Transverse colon (tissue), 4 donors: ENCODE results near the gene KIAA1217. TPM values are rescaled to one million over a fixed set of nuclear protein-coding genes. Genes with fewer than 3 reads are reported as not detected.
A peak's percentile ranks its signal among the peaks of the same experiment; 100 is the strongest.

Experiments
- DNase-seq: peaks from one replicate; pipeline ENCODE4 v3.0.0-alpha.2; 2019
- H3K27ac ChIP-seq, 4 donors: fragments of 200-600 bp; sonication (generic); 2 replicates each; pipeline ENCODE4 v1.5.1; 2016 to 2018; ENCODE audit warnings: inconsistent platforms in 4 of 4
- H3K27me3 ChIP-seq: fragments of 200-600 bp; sonication (generic); 2 replicates; pipeline ENCODE4 v1.5.1; 2017; ENCODE audit warnings: inconsistent platforms
- H3K36me3 ChIP-seq, 4 donors: fragments of 200-600 bp; sonication (generic); 2 replicates each; pipeline ENCODE4 v1.5.1; 2017 to 2019; ENCODE audit warnings: inconsistent platforms in 4 of 4
- H3K4me1 ChIP-seq, 4 donors: fragments of 200-600 bp; sonication (generic); 2 replicates each; pipeline ENCODE4 v1.5.1; 2017 to 2020; ENCODE audit warnings: inconsistent platforms in 4 of 4
- H3K4me3 ChIP-seq, 4 donors: fragments of 200-600 bp; sonication (generic); 1 replicate in 1 of 4; 2 replicates in 3 of 4; pipeline versions ENCODE4 v1.5.1 to v1.6.1; 2017 to 2019; ENCODE audit warnings: inconsistent platforms in 4 of 4
- H3K9me3 ChIP-seq, 2 donors: fragments of 200-600 bp; sonication (generic); 2 replicates each; pipeline ENCODE4 v1.5.1; 2017 to 2019; ENCODE audit warnings: inconsistent platforms in 2 of 2
- CTCF ChIP-seq, 5 experiments: fragments of 200-600 bp in 3 of 5; fragments of 450-650 bp in 2 of 5; sonication (generic) in 3 of 5; IDR thresholded peaks; 1 replicate in 2 of 5; 2 replicates in 3 of 5; pipeline ENCODE4 v1.5.1; 2016 to 2017; ENCODE audit warnings: antibody characterized with exemption in 5 of 5, inconsistent platforms in 3 of 5, mild to moderate bottlenecking in 2 of 5, moderate library complexity in 1 of 5
- EP300 ChIP-seq: sonication (generic); formaldehyde crosslinking; IDR thresholded peaks from one replicate; pipeline ENCODE4 v1.6.1; 2017; ENCODE audit warnings: antibody characterized with exemption, low read depth
- POLR2A ChIP-seq: fragments of 450-650 bp; IDR thresholded peaks from one replicate; pipeline ENCODE4 v1.6.1; 2016; ENCODE audit warnings: antibody characterized with exemption, mild to moderate bottlenecking, moderate library complexity
- POLR2AphosphoS5 ChIP-seq, 3 donors: sonication (generic); formaldehyde crosslinking; IDR thresholded peaks; one replicate each; pipeline ENCODE4 v1.6.1; 2016; ENCODE audit warnings: antibody characterized with exemption in 3 of 3
- WGBS, 2 donors: methylation state at CpG; one replicate each; pipeline ENCODE4 v1.1.5; 2018; ENCODE audit warnings: low coverage in 1 of 2; 5-methylcytosine and 5-hydroxymethylcytosine counted together
- in situ Hi-C, 4 donors: fragments of 200-750 bp; cut with MboI; loops; one replicate each; pipeline versions ENCODE4 v1.15.0 to v1.15.1; 2017; ENCODE audit warnings: low sequenced_read_pairs in 3 of 4, low pct_ligation_motif_present in 1 of 4, low pct_unique_long_range_greater_than_20kb in 1 of 4
- intact Hi-C: fragments of 100-400 bp; cut with DNase I; formaldehyde crosslinking; loops from one replicate; pipeline ENCODE4 v1.15.1; 2023; ENCODE audit warnings: low total_unique reads
- total RNA-seq, 4 donors: library from RNA; depleted of rRNA; stranded (reverse); fragments of >200 nt; gene quantifications; one replicate each; pipeline ENCODE4 v1.1.0, GENCODE V29; 2016

KIAA1217 gene
- total RNA-seq, 4 donors from 2014 or later, result 56.5 to 175 (median 72.0) TPM

- H3K36me3 ChIP-seq, result peaks cover 0 to 7% (median 0%) of the 10 kb centered on the region in 4 donors
- TF ChIP-seq CTCF (IDR thresholded peaks at IDR 0.05) (no peak), POLR2A (no peak), POLR2AphosphoS5 (IDR thresholded peaks at IDR 0.05) (peak in 1 of 3 donors; percentile 20), EP300 (no peak)
- 48 to 64% methylated on average over 4 to 8 of the region's 8 CpGs for WGBS, 2 donors
- H3K4me1 ChIP-seq, result peaks cover 0 to 24% (median 18%) of the 10 kb centered on the region in 4 donors
- no peaks in the 10 kb centered on the region for H3K9me3 ChIP-seq
- no peaks in the 10 kb centered on the region for H3K27me3 ChIP-seq
- intact Hi-C loops, result no loop called here
- peak overlapping the region; percentile 50 to 84 (median 59) for H3K27ac ChIP-seq
- no peak overlapping the region for H3K4me3 ChIP-seq
- in situ Hi-C loops, result no loop called here
- DNase-seq, result peak; percentile 57
These were observed 285.3 kb downstream of the KIAA1217 start for GRCh38 chr10:24494236-24494635.

- peaks cover 0 to 7% (median 0%) of the 10 kb centered on the region in 4 donors for H3K36me3 ChIP-seq
- H3K27ac ChIP-seq, result peak overlapping the region in 2 of 4 donors; percentile 31 to 84
These were observed 285.8 kb downstream of the KIAA1217 start for GRCh38 chr10:24494777-24495176.

GRCh38 chr10:24495666-24496460 lies 286.9 kb downstream of the KIAA1217 start:
- no peaks in the 10 kb centered on the region for H3K9me3 ChIP-seq
- peaks cover 0 to 23% (median 17%) of the 10 kb centered on the region in 4 donors for H3K4me1 ChIP-seq
- WGBS, 2 donors, result 86 to 94% methylated on average over 7 to 10 of the region's 10 CpGs
- no peak for TF ChIP-seq POLR2A
- no peak for TF ChIP-seq POLR2AphosphoS5 (IDR thresholded peaks at IDR 0.05)
- no peak for TF ChIP-seq CTCF (IDR thresholded peaks at IDR 0.05)
- no peak for TF ChIP-seq EP300
- H3K27me3 ChIP-seq, result no peaks in the 10 kb centered on the region
- intact Hi-C loops (no loop called here), in situ Hi-C loops (no loop called here)
- H3K27ac ChIP-seq, result no peak overlapping the region
- peaks cover 0 to 7% (median 0%) of the 10 kb centered on the region in 4 donors for H3K36me3 ChIP-seq
- no peak for DNase-seq
- no peak overlapping the region for H3K4me3 ChIP-seq

More at GRCh38 chr10:24494777-24495176, 285.8 kb downstream of the KIAA1217 start:
- Histone ChIP-seq H3K27me3 (no peaks in the 10 kb centered on the region), H3K9me3 (no peaks in the 10 kb centered on the region), H3K4me1 (peaks cover 0 to 23% (median 17%) of the 10 kb centered on the region in 4 donors), H3K4me3 (no peak overlapping the region)
- WGBS, 2 donors, result 82 to 87% methylated on average over 6 of the region's 6 CpGs
- intact Hi-C loops (no loop called here), in situ Hi-C loops (no loop called here)
- TF ChIP-seq POLR2A (no peak), CTCF (IDR thresholded peaks at IDR 0.05) (no peak), POLR2AphosphoS5 (IDR thresholded peaks at IDR 0.05) (no peak), EP300 (no peak)
- no peak for DNase-seq

- TF ChIP-seq POLR2AphosphoS5 (IDR thresholded peaks at IDR 0.05) (no peak), POLR2A (no peak), EP300 (no peak), CTCF (IDR thresholded peaks at IDR 0.05) (no peak)
- Histone ChIP-seq H3K4me1 (peaks cover 0 to 23% (median 17%) of the 10 kb centered on the region in 4 donors), H3K36me3 (peaks cover 0 to 7% (median 0%) of the 10 kb centered on the region in 4 donors), H3K9me3 (no peaks in the 10 kb centered on the region), H3K27me3 (no peaks in the 10 kb centered on the region), H3K27ac (no peak overlapping the region), H3K4me3 (no peak overlapping the region)
- intact Hi-C loops (no loop called here), in situ Hi-C loops (no loop called here)
- WGBS, 2 donors, result 69 to 83% methylated on average over 8 of the region's 8 CpGs
- no peak for DNase-seq
These were observed 288.0 kb downstream of the KIAA1217 start for GRCh38 chr10:24496906-24497305.
